Measurements from ENCODE around the gene ITPR2. TPM values are rescaled to one million over a fixed set of nuclear protein-coding genes. Genes with fewer than 3 reads are reported as not detected.
"Not testable (repeated sequence)": the region's sequence is repeated elsewhere in the genome, so short reads cannot be mapped to it uniquely, and the experiment has no call there.

ITPR2 gene
- total RNA-seq, 2 donors from 2014 or later, result 52.9 to 54.5 TPM

DNA sequence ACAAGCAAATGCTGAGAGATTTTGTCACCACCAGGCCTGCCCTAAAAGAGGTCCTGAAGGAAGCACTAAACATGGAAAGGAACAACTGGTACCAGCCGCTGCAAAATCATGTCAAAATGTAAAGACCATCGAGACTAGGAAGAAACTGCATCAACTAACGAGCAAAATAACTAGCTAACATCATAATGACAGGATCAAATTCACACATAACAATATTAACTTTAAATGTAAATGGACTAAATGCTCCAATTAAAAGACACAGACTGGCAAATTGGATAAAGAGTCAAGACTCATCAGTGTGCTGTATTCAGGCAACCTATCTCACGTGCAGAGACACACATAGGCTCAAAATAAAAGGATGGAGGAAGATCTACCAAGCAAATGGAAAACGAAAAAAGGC, 161.5 kb downstream of the ITPR2 start:
- not testable (repeated sequence) for H3K4me1 Mint-ChIP-seq; H3K36me3 Mint-ChIP-seq (ENCODE audit: low read depth); H3K27ac Mint-ChIP-seq; H3K27me3 Mint-ChIP-seq; H3K9me3 ChIP-seq (ENCODE audit: control insufficient read depth, low read length, poor library complexity, severe bottlenecking); DNase-seq; ATAC-seq
- peak overlapping the region; percentile 5 for H3K4me3 Mint-ChIP-seq

DNA sequence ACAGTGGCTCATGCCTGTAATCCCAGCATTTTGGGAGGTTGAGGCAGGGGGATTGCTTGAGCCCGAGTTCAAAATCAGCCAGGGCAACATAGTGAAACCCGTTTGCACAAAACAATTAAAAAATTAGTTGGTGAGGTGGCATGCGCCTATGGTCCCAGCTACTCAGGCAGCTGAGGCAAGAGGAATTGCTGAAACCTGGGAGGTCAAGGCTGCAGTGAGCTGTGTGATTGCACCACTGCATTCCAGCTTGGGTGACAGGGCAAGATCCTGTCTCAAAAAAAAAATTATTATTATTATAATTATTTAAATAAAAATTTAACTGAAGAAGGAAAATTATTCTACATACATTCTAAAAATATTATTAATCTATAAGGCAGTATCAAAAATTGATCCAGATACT, 164.1 kb downstream of the ITPR2 start:
- Mint-ChIP-seq H3K4me3 (no peak overlapping the region), H3K4me1 (peaks cover 3% of the 10 kb centered on the region), H3K36me3 (ENCODE audit: low read depth) (peaks cover 8% of the 10 kb centered on the region), H3K27ac (no peak overlapping the region), H3K27me3 (no peaks in the 10 kb centered on the region)
- ATAC-seq, result no peak
- H3K9me3 ChIP-seq (ENCODE audit: control insufficient read depth, low read length, poor library complexity, severe bottlenecking), result no peaks in the 10 kb centered on the region
- no peak for DNase-seq

DNA sequence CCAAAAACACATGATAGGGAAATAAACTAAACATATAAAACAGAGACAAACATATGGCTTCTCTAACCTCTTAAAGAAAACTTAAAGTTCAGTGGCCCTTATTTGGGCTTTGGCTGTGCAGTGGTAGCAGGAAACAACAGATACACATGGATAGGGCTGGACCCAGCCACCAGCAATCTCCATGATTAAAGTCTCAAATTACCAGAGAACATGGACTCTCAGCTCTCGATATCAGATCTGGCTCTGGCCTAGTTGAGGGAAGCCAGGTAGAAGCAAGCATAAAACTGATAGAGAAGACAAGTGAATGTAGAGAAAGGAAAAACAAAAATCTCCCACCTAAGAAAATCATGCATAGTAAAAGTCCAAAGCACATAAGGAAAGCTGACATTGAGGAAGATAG, 164.8 kb downstream of the ITPR2 start:
- peaks cover 9% of the 10 kb centered on the region for H3K36me3 Mint-ChIP-seq (ENCODE audit: low read depth)

DNA sequence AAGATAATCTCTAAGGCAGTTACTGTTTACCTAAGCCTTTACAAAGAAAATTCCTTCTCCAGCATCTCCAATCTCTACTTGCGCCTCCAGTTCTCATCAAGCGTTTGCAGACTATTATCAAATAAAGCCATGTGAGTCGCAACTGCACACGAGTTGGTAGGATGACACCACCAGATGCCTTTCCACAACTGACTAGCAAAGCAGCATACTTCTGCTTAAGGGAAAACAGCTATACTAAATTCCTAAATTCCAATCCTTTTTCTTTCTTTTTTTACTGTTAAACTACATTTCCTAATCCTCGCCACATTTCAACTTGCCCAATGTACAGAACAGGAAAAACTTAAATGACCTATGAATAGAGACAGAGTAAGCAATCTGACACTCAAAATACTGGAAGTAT, 166.7 kb downstream of the ITPR2 start:
- Mint-ChIP-seq H3K27me3 (no peaks in the 10 kb centered on the region), H3K4me1 (peaks cover 5% of the 10 kb centered on the region), H3K27ac (no peak overlapping the region), H3K4me3 (no peak overlapping the region), H3K36me3 (ENCODE audit: low read depth) (peaks cover 17% of the 10 kb centered on the region)
- no peak for ATAC-seq
- DNase-seq, result no peak
- H3K9me3 ChIP-seq (ENCODE audit: control insufficient read depth, low read length, poor library complexity, severe bottlenecking), result no peaks in the 10 kb centered on the region

More for the DNA sequence above, 164.8 kb downstream of the ITPR2 start:
- no peak for DNase-seq
- no peaks in the 10 kb centered on the region for H3K27me3 Mint-ChIP-seq
- H3K27ac Mint-ChIP-seq, result no peak overlapping the region
- H3K4me3 Mint-ChIP-seq, result no peak overlapping the region
- peaks cover 3% of the 10 kb centered on the region for H3K4me1 Mint-ChIP-seq
- ATAC-seq, result no peak
- no peaks in the 10 kb centered on the region for H3K9me3 ChIP-seq (ENCODE audit: control insufficient read depth, low read length, poor library complexity, severe bottlenecking)

DNA sequence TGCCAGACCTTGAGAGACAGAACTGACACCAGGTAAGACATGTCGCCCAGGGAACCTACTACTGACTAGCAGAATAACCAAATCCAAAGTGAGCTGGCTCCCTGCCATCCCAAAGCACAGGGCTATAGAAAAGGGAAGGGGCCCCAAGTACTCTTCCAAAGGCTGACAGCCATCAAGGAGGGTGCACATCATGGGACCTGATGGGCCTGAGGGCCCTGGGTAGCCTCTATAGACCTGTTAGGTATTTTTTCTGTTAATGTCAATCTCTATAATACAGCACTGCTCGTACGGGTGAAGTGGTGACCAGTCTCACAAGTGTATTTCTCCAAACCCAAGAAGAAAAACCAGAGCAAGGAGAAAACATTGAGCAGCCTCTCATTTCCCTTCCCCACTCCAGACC, 171.6 kb downstream of the ITPR2 start:
- no peak overlapping the region for H3K27ac Mint-ChIP-seq
- peaks cover 2% of the 10 kb centered on the region for H3K4me1 Mint-ChIP-seq
- ATAC-seq (no peak), DNase-seq (no peak)
- H3K27me3 Mint-ChIP-seq, result no peaks in the 10 kb centered on the region
- peaks cover 20% of the 10 kb centered on the region for H3K36me3 Mint-ChIP-seq (ENCODE audit: low read depth)
- no peak overlapping the region for H3K4me3 Mint-ChIP-seq
- H3K9me3 ChIP-seq (ENCODE audit: control insufficient read depth, low read length, poor library complexity, severe bottlenecking), result no peaks in the 10 kb centered on the region

DNA sequence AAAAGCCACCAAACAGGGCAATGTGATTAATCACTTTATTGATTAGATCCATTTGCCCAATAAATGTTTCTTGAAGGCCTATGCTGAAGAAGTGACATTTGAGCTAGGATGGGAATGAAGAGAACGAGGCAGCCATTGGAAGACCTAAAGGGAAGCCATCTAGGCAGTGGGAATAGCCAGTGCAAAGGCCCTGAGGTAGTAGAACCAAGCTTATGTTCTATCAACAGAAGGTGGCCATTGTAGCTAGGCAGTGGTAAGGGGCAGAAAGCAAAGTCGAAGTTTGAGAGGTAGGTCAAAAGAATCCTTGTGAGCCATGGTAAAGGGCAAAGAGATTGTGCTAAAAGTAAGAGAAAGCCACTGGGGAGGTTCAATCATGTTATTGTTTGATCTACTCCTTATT, 173.1 kb downstream of the ITPR2 start:
- no peak overlapping the region for H3K27ac Mint-ChIP-seq
- peaks cover 17% of the 10 kb centered on the region for H3K36me3 Mint-ChIP-seq (ENCODE audit: low read depth)
- DNase-seq (no peak), ATAC-seq (no peak)
- H3K4me3 Mint-ChIP-seq, result no peak overlapping the region
- peaks cover 2% of the 10 kb centered on the region for H3K4me1 Mint-ChIP-seq
- H3K9me3 ChIP-seq (ENCODE audit: control insufficient read depth, low read length, poor library complexity, severe bottlenecking), result no peaks in the 10 kb centered on the region
- no peaks in the 10 kb centered on the region for H3K27me3 Mint-ChIP-seq

DNA sequence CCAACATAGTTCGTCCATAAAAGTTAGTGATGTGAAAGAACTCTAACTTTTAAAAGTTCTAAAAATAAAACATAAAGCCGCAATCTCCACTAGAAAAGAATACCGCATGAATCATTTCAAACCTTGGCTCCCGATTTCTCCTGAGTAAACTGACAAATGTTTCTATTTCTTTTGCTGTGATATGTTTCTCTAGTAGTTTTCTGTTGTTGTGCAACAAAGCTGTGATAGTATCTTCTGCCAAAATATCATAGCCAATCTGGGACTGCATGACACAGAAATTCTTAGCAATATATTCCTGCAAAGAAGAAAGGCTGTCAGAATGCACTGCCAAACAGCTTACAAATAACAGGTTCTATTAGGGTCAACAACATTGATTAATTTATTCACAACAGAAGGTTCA, 174.0 kb downstream of the ITPR2 start:
- Mint-ChIP-seq H3K4me3 (no peak overlapping the region), H3K27me3 (no peaks in the 10 kb centered on the region), H3K4me1 (peaks cover 2% of the 10 kb centered on the region), H3K27ac (no peak overlapping the region), H3K36me3 (ENCODE audit: low read depth) (peaks cover 17% of the 10 kb centered on the region)
- H3K9me3 ChIP-seq (ENCODE audit: control insufficient read depth, low read length, poor library complexity, severe bottlenecking), result no peaks in the 10 kb centered on the region
- DNase-seq (no peak), ATAC-seq (no peak)

DNA sequence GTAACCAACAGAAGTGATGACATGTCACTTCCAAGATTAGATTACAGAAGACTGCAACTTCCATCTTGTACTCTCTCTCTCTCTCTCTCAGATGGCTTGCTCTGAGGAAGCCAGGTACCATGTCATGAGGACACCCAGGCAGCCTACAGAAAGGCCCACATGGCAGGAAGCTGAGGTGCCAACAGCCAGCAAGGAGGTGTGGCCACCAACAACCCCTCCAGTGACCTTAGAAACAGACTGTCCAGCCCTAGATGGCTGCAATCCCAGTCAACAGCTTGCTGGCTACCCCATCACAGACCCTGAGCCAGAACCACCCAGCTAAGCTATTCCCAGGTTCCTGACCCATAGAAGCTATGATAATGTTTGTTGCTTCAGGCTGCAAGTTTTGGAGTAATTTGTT, 178.4 kb downstream of the ITPR2 start:
- H3K9me3 ChIP-seq (ENCODE audit: control insufficient read depth, low read length, poor library complexity, severe bottlenecking), result no peaks in the 10 kb centered on the region
- H3K27ac Mint-ChIP-seq, result peak overlapping the region; percentile 43
- H3K4me1 Mint-ChIP-seq, result no peaks in the 10 kb centered on the region
- H3K36me3 Mint-ChIP-seq (ENCODE audit: low read depth), result peaks cover 14% of the 10 kb centered on the region
- H3K4me3 Mint-ChIP-seq, result no peak overlapping the region
- ATAC-seq (no peak), DNase-seq (no peak)
- H3K27me3 Mint-ChIP-seq, result no peaks in the 10 kb centered on the region

DNA sequence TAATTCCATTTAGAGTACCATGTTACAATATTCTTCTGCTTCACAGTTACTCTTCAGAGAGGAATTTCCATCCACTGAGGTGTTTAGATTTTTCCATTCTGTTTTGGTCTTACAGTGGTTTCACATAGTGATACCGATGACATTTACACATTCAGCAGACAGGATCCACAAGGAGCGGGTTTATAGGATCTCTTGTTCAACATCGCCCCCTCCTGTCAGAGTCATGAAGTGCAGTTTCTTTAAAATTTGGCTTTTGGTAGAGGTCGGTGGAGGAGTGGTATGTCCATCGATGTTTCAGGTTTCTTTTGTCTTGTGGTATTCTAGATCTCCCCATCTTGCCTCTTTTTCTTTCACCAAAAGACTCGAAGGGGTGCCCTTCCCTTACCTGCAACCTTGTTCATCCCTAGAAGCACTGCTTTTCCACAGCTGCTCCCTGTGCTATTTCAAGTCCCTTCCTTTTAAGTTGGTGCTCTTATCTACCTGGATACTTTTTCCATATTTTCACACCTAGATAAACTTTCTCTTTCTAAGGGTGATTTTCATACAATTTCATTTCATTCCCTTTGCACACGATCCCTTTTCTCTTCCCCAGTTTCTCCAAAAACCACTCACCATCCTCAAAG, 181.3 kb downstream of the ITPR2 start:
- no peaks in the 10 kb centered on the region for H3K9me3 ChIP-seq (ENCODE audit: control insufficient read depth, low read length, poor library complexity, severe bottlenecking)
- H3K27ac Mint-ChIP-seq, result no peak overlapping the region
- H3K4me1 Mint-ChIP-seq, result peaks cover 2% of the 10 kb centered on the region
- peaks cover 16% of the 10 kb centered on the region for H3K36me3 Mint-ChIP-seq (ENCODE audit: low read depth)
- H3K4me3 Mint-ChIP-seq, result no peak overlapping the region
- ATAC-seq, result no peak
- peak in 1 of 3 donors; percentile 11 for DNase-seq
- no peaks in the 10 kb centered on the region for H3K27me3 Mint-ChIP-seq

DNA sequence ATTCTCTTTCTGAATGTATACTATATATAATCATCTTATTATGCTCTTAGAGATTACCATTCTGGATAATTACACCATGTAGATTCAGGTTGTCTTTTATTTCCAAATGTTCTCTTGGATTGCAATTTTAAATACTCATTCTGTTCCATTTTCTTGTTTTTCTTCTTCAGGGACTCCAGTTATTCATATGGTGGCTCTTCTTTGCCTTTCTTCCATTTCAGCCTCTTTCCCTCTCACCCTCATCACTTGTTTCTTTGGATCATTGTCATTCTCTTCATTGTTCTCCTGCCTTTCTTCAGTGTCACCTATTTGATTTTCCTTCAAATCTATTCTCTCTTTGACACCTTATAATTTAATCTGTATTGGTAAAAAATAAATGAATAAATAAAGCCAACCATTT, 182.0 kb downstream of the ITPR2 start:
- ATAC-seq, result no peak
- DNase-seq, result no peak
- no peaks in the 10 kb centered on the region for H3K27me3 Mint-ChIP-seq
- peaks cover 16% of the 10 kb centered on the region for H3K36me3 Mint-ChIP-seq (ENCODE audit: low read depth)
- H3K4me3 Mint-ChIP-seq, result no peak overlapping the region
- no peak overlapping the region for H3K27ac Mint-ChIP-seq
- H3K4me1 Mint-ChIP-seq, result peaks cover 2% of the 10 kb centered on the region
- H3K9me3 ChIP-seq (ENCODE audit: control insufficient read depth, low read length, poor library complexity, severe bottlenecking), result no peaks in the 10 kb centered on the region

DNA sequence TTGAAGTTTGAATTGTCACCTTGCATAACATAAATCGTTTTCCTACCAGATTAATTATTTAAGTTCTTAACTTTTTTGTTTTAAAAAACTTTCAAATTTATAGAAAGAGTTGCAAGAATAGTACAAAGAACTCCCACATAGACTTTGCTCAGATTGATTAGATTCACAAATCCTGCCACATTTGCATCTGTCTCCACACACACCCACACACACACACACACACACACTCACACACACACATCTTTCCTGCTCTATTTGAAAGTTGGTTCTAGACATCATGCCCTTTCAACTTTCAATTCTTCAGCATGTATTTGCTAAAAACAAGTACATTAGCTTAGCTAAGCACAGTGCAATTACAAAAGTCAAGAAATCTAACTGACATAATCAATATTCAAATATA, 184.0 kb downstream of the ITPR2 start:
- no peak for ATAC-seq
- Mint-ChIP-seq H3K36me3 (ENCODE audit: low read depth) (peaks cover 21% of the 10 kb centered on the region), H3K4me3 (no peak overlapping the region), H3K27ac (no peak overlapping the region), H3K27me3 (no peaks in the 10 kb centered on the region), H3K4me1 (peaks cover 4% of the 10 kb centered on the region)
- no peaks in the 10 kb centered on the region for H3K9me3 ChIP-seq (ENCODE audit: control insufficient read depth, low read length, poor library complexity, severe bottlenecking)
- DNase-seq, result no peak

DNA sequence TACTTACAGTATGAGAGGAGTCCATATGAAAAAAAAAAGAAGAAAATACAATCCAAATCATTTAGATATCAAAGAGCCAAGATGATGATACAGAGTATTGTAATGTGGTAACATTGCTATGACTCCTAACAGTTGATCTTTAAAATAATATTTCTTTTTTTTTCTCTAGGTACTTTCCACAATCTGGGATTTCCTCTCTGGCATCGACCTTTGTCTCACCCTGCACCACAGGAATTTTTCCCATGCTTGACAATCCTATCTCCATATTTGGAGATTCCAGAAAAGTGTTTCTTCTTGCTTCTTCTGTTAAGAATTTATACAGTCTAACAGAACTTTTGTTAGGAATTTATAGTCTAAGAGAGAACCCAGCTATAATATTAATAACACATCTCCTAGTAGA, 184.4 kb downstream of the ITPR2 start:
- H3K4me3 Mint-ChIP-seq, result no peak overlapping the region
- H3K27ac Mint-ChIP-seq, result no peak overlapping the region
- DNase-seq, result no peak
- ATAC-seq, result no peak
- H3K4me1 Mint-ChIP-seq, result peaks cover 4% of the 10 kb centered on the region
- H3K36me3 Mint-ChIP-seq (ENCODE audit: low read depth), result peaks cover 21% of the 10 kb centered on the region
- H3K27me3 Mint-ChIP-seq, result no peaks in the 10 kb centered on the region
- no peaks in the 10 kb centered on the region for H3K9me3 ChIP-seq (ENCODE audit: control insufficient read depth, low read length, poor library complexity, severe bottlenecking)

DNA sequence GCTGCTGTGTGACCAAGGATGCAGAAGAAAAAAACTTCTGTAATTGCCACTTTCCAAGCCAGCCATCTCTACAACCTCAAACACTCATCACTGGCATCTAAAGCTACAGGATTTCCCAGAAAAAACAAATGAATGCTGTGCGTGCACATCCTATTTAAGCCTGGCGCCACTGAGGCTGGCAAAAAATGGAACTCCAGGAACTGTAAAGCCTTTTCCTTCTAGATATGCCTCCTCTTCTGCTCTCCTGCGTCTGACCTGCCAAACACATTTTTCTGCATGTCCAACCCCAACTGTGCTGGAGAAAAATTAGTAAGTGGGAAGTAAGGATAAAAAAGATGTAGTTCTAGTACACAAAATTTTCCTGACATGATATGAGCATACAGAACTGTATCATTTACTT, 184.9 kb downstream of the ITPR2 start:
- H3K27ac Mint-ChIP-seq, result no peak overlapping the region
- peaks cover 4% of the 10 kb centered on the region for H3K4me1 Mint-ChIP-seq
- H3K36me3 Mint-ChIP-seq (ENCODE audit: low read depth), result peaks cover 21% of the 10 kb centered on the region
- H3K4me3 Mint-ChIP-seq, result no peak overlapping the region
- no peaks in the 10 kb centered on the region for H3K27me3 Mint-ChIP-seq
- ATAC-seq (no peak), DNase-seq (no peak)
- H3K9me3 ChIP-seq (ENCODE audit: control insufficient read depth, low read length, poor library complexity, severe bottlenecking), result no peaks in the 10 kb centered on the region

DNA sequence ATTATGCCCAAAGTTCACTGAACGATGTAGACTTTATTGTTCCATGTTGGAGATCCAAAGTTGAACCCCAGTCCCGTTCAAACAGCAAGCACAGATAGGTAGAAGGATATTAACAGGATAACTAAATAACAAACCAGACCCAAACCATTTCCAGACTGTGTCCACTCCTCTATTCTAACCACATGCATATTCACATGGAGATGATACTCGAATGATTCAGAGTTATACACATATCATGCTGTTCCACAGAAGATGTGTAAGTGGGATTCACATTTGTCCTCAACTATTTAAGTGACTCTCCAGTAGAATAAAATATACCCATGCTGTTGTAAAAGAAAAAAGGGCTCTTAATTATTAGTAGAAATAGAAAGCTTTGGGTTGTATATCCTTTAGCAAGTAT, 185.9 kb downstream of the ITPR2 start:
- peaks cover 4% of the 10 kb centered on the region for H3K4me1 Mint-ChIP-seq
- ATAC-seq (no peak), DNase-seq (no peak)
- H3K9me3 ChIP-seq (ENCODE audit: control insufficient read depth, low read length, poor library complexity, severe bottlenecking), result no peaks in the 10 kb centered on the region
- H3K27ac Mint-ChIP-seq, result no peak overlapping the region
- H3K27me3 Mint-ChIP-seq, result no peaks in the 10 kb centered on the region
- H3K36me3 Mint-ChIP-seq (ENCODE audit: low read depth), result peaks cover 18% of the 10 kb centered on the region
- H3K4me3 Mint-ChIP-seq, result no peak overlapping the region

All from T-helper 17 cell (primary cell).